Measurements from ENCODE around the gene SNAI1. TPM values are rescaled to one million over a fixed set of nuclear protein-coding genes. Genes with fewer than 3 reads are reported as not detected.

The SNAI1 gene
- total RNA-seq, 1 donor from 2014 or later = not detected

GRCh38 chr20:50037123-50037522 lies 54.3 kb downstream of the SNAI1 start:
- Histone ChIP-seq H3K4me3 (ENCODE audit: low read depth, low read length) (no peak overlapping the region), H3K27me3 (ENCODE audit: control insufficient read depth, insufficient read depth, low read length) (peaks cover 4% of the 10 kb centered on the region), H3K36me3 (ENCODE audit: control insufficient read depth, insufficient read depth, low read length) (no peaks in the 10 kb centered on the region)
- DNase-seq (ENCODE audit: low read depth) = peak; percentile 44
- TF ChIP-seq, protein P1, sequence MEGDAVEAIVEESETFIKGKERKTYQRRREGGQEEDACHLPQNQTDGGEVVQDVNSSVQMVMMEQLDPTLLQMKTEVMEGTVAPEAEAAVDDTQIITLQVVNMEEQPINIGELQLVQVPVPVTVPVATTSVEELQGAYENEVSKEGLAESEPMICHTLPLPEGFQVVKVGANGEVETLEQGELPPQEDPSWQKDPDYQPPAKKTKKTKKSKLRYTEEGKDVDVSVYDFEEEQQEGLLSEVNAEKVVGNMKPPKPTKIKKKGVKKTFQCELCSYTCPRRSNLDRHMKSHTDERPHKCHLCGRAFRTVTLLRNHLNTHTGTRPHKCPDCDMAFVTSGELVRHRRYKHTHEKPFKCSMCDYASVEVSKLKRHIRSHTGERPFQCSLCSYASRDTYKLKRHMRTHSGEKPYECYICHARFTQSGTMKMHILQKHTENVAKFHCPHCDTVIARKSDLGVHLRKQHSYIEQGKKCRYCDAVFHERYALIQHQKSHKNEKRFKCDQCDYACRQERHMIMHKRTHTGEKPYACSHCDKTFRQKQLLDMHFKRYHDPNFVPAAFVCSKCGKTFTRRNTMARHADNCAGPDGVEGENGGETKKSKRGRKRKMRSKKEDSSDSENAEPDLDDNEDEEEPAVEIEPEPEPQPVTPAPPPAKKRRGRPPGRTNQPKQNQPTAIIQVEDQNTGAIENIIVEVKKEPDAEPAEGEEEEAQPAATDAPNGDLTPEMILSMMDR (IDR thresholded peaks at IDR 0.05; ENCODE audit: insufficient read depth, low read length, severe bottlenecking) = no peak
- FAIRE-seq = no peak

GRCh38 chr20:50037575-50037974 lies 54.8 kb downstream of the SNAI1 start:
- TF ChIP-seq, protein P1 (IDR thresholded peaks at IDR 0.05; ENCODE audit: insufficient read depth, low read length, severe bottlenecking) = no peak
- Histone ChIP-seq H3K27me3 (ENCODE audit: control insufficient read depth, insufficient read depth, low read length) (peaks cover 4% of the 10 kb centered on the region), H3K36me3 (ENCODE audit: control insufficient read depth, insufficient read depth, low read length) (no peaks in the 10 kb centered on the region), H3K4me3 (ENCODE audit: low read depth, low read length) (no peak overlapping the region)
- FAIRE-seq = no peak
- no peak for DNase-seq (ENCODE audit: low read depth)

GRCh38 chr20:50038169-50038568 lies 55.4 kb downstream of the SNAI1 start:
- no peak overlapping the region for H3K4me3 ChIP-seq (ENCODE audit: low read depth, low read length)
- FAIRE-seq (no peak), DNase-seq (ENCODE audit: low read depth) (no peak)
- H3K36me3 ChIP-seq (ENCODE audit: control insufficient read depth, insufficient read depth, low read length) = no peaks in the 10 kb centered on the region
- peaks cover 4% of the 10 kb centered on the region for H3K27me3 ChIP-seq (ENCODE audit: control insufficient read depth, insufficient read depth, low read length)
- TF ChIP-seq, protein P1 (IDR thresholded peaks at IDR 0.05; ENCODE audit: insufficient read depth, low read length, severe bottlenecking) = no peak

Other genes with a start within 250 kb of the SNAI1 start
- 1.6 and 4.6 TPM in 2 replicates for gene SLC9A8, start 170.2 kb upstream of the SNAI1 start, total RNA-seq
- 0.79 and 1.0 TPM in 2 replicates for gene SPATA2, start 67.5 kb upstream of the SNAI1 start, total RNA-seq
- 28.2 and 67.1 TPM in 2 replicates for gene RNF114, start 46.6 kb upstream of the SNAI1 start, total RNA-seq
- 18.4 and 30.2 TPM in 2 replicates for gene UBE2V1, start 130.2 kb downstream of the SNAI1 start, total RNA-seq
- 9.7 and 16.9 TPM in 2 replicates for gene PEDS1, start 170.7 kb downstream of the SNAI1 start, total RNA-seq
- 71.3 and 118 TPM in 2 replicates for gene CEBPB, start 207.8 kb downstream of the SNAI1 start, total RNA-seq